Mammary epithelial cell (primary cell): ENCODE results near the gene ADK.

Experiments
- CTCF ChIP-seq, 2 donors: IDR thresholded peaks in 1 of 2; conservative IDR thresholded peaks in 1 of 2; 2 replicates each; pipeline ENCODE4 v1.5.1; 2011 to 2012; ENCODE audit warnings: inconsistent platforms in 2 of 2, low read length in 2 of 2, mild to moderate bottlenecking in 2 of 2, control low read depth in 1 of 2, low read depth in 1 of 2; ENCODE audit not compliant: insufficient read depth in 1 of 2; ENCODE audit errors: extremely low read depth in 1 of 2
- EZH2 ChIP-seq: IDR thresholded peaks from 2 replicates; pipeline ENCODE4 v1.6.1; 2012; ENCODE audit warnings: low read length, inconsistent platforms, borderline replicate concordance

DNA sequence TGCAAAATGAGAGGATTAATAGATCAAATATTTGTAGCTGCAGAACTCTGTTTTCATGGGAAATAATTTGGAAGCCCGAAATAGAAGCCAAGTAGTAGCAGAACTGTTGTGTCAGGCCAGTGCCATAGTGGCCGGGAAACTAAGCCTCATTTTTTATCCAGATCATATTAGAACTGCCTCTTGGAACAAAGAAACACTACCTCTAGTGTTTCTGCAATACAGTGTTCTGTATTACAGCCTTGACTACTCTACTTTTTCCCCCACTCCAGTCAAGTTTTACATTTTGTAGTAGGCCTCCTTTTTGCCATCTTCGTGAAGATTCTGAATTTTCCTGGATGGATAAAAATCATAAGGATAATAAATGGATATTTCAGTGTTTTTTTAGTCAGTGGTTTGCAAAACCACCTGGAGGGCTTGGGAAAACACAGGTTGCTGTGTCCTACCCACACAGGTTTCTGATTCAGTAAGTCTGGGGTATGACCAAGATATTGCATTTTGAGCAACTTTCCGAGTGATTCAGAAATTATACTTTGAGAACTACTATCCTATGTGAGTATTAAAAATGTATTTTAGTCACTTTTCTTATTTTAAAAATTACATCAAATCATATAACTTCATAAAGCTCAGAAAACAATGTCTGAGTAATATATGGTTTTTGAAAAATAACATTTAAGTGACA lies 349.1 kb downstream of the ADK start:
- TF ChIP-seq EZH2 (no peak), CTCF (conservative IDR thresholded peaks at IDR 0.05 in 1 of 2, IDR thresholded peaks at IDR 0.05 in 1 of 2; ENCODE audit: extremely low read depth in 1 of 2, insufficient read depth in 1 of 2, low read depth in 1 of 2, low read length in 2 of 2) (no peak)
